ENCODE measurements around the gene ESR2. TPM values are rescaled to one million over a fixed set of nuclear protein-coding genes. Genes with fewer than 3 reads are reported as not detected.

ESR2 gene
- total RNA-seq, 1 donor, result not detected

- Histone ChIP-seq H3K9me3 (ENCODE audit: low read depth, low read length) (no peaks in the 10 kb centered on the region), H3K4me1 (ENCODE audit: insufficient read depth, low read length) (no peaks in the 10 kb centered on the region), H3K27ac (ENCODE audit: low read depth, low read length) (no peak overlapping the region), H3K4me3 (ENCODE audit: insufficient read depth, low read length) (no peak overlapping the region), H4K20me1 (ENCODE audit: insufficient read depth, low read length) (no peaks in the 10 kb centered on the region), H3K36me3 (ENCODE audit: insufficient read depth, low read length) (no peaks in the 10 kb centered on the region), H2AFZ (ENCODE audit: low read length) (no peak overlapping the region), H3K27me3 (ENCODE audit: insufficient read depth, low read length) (no peaks in the 10 kb centered on the region), H3K79me2 (ENCODE audit: insufficient read depth, low read length) (no peaks in the 10 kb centered on the region), H3K4me2 (ENCODE audit: insufficient read depth, low read length) (no peak overlapping the region)
- no peak for DNase-seq (ENCODE audit: insufficient read length, low spot score, missing footprints)
- TF ChIP-seq CTCF (IDR thresholded peaks at IDR 0.05; ENCODE audit: extremely low read depth, low read depth, low read length), result no peak
Measured at GRCh38 chr14:64178814-64179213, 115.4 kb downstream of the ESR2 start.

DNA sequence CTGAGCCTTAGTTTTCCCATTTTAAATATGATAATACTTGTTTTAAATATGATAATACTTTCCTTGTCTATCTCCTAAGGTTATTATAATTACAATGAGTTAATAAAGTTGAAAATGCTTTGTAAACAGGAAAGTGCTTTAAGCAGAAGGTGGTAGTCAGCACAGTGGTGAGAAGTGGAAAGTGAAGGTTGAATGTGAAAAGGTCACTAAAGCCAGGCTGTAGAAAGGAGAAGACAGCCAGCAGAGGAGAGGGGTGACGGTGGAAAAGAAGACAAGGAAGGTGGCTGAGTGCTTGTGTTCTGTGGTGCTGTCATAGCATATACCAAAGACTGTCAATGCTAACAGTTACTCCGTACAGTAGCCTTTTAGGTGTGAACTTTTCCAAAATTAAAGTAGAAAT, 117.8 kb downstream of the ESR2 start:
- Histone ChIP-seq H3K4me2 (ENCODE audit: insufficient read depth, low read length) (no peak overlapping the region), H3K4me1 (ENCODE audit: insufficient read depth, low read length) (no peaks in the 10 kb centered on the region), H3K27me3 (ENCODE audit: insufficient read depth, low read length) (no peaks in the 10 kb centered on the region), H3K4me3 (ENCODE audit: insufficient read depth, low read length) (no peak overlapping the region), H3K36me3 (ENCODE audit: insufficient read depth, low read length) (no peaks in the 10 kb centered on the region), H3K27ac (ENCODE audit: low read depth, low read length) (no peak overlapping the region), H2AFZ (ENCODE audit: low read length) (no peak overlapping the region), H3K9me3 (ENCODE audit: low read depth, low read length) (no peaks in the 10 kb centered on the region), H4K20me1 (ENCODE audit: insufficient read depth, low read length) (no peaks in the 10 kb centered on the region), H3K79me2 (ENCODE audit: insufficient read depth, low read length) (no peaks in the 10 kb centered on the region)
- no peak for DNase-seq (ENCODE audit: insufficient read length, low spot score, missing footprints)
- TF ChIP-seq CTCF (IDR thresholded peaks at IDR 0.05; ENCODE audit: extremely low read depth, low read depth, low read length), result no peak

- Histone ChIP-seq H3K4me1 (ENCODE audit: insufficient read depth, low read length) (no peaks in the 10 kb centered on the region), H3K36me3 (ENCODE audit: insufficient read depth, low read length) (no peaks in the 10 kb centered on the region), H3K9me3 (ENCODE audit: low read depth, low read length) (no peaks in the 10 kb centered on the region), H3K4me3 (ENCODE audit: insufficient read depth, low read length) (no peak overlapping the region), H3K27ac (ENCODE audit: low read depth, low read length) (no peak overlapping the region), H3K4me2 (ENCODE audit: insufficient read depth, low read length) (no peak overlapping the region), H2AFZ (ENCODE audit: low read length) (no peak overlapping the region), H3K79me2 (ENCODE audit: insufficient read depth, low read length) (no peaks in the 10 kb centered on the region), H3K27me3 (ENCODE audit: insufficient read depth, low read length) (no peaks in the 10 kb centered on the region), H4K20me1 (ENCODE audit: insufficient read depth, low read length) (no peaks in the 10 kb centered on the region)
- DNase-seq (ENCODE audit: insufficient read length, low spot score, missing footprints), result no peak
- no peak for TF ChIP-seq CTCF (IDR thresholded peaks at IDR 0.05; ENCODE audit: extremely low read depth, low read depth, low read length)
Measured at GRCh38 chr14:64174922-64175782, 119.0 kb downstream of the ESR2 start.

- Histone ChIP-seq H3K36me3 (ENCODE audit: insufficient read depth, low read length) (no peaks in the 10 kb centered on the region), H4K20me1 (ENCODE audit: insufficient read depth, low read length) (no peaks in the 10 kb centered on the region), H3K79me2 (ENCODE audit: insufficient read depth, low read length) (no peaks in the 10 kb centered on the region), H2AFZ (ENCODE audit: low read length) (no peak overlapping the region), H3K4me2 (ENCODE audit: insufficient read depth, low read length) (no peak overlapping the region), H3K4me1 (ENCODE audit: insufficient read depth, low read length) (no peaks in the 10 kb centered on the region), H3K4me3 (ENCODE audit: insufficient read depth, low read length) (no peak overlapping the region), H3K27me3 (ENCODE audit: insufficient read depth, low read length) (no peaks in the 10 kb centered on the region), H3K27ac (ENCODE audit: low read depth, low read length) (no peak overlapping the region), H3K9me3 (ENCODE audit: low read depth, low read length) (no peaks in the 10 kb centered on the region)
- no peak for DNase-seq (ENCODE audit: insufficient read length, low spot score, missing footprints)
- TF ChIP-seq CTCF (IDR thresholded peaks at IDR 0.05; ENCODE audit: extremely low read depth, low read depth, low read length), result no peak
Measured at GRCh38 chr14:64170181-64170580, 124.0 kb downstream of the ESR2 start.

All from osteoblast (primary cell).